ENCODE results near the gene CTH. TPM values are rescaled to one million over a fixed set of nuclear protein-coding genes. Genes with fewer than 3 reads are reported as not detected.

The CTH gene
- total and polyA plus RNA-seq, 2 of the 4 experiments (the other 2 are of a cell fraction): 2.7 to 3.0 TPM

- WGBS, 2 experiments (ENCODE audit: extremely low coverage in 2 of 2, insufficient read length in 1 of 2): 33% methylated on average over 1 of the region's 6 CpGs; no CpG with 5 or more reads in 1 of the 2 experiments
- dilution Hi-C loops (cut with HindIII; ENCODE audit: low sequenced_read_pairs, unreplicated experiment): no loop called here
- H3K4ac ChIP-seq (ENCODE audit: low read depth, low read length): no peak overlapping the region
- H2AFZ ChIP-seq (replicated peaks; ENCODE audit: low read length, poor library complexity): peak overlapping the region; percentile 21
- H4K5ac ChIP-seq (ENCODE audit: low read depth, low read length): no peak overlapping the region
- H3K27ac ChIP-seq (ENCODE audit: insufficient read depth, low read length): no peak overlapping the region
- H3K4me3 ChIP-seq (ENCODE audit: insufficient read depth, low read depth, low read length): no peak overlapping the region
- no peak overlapping the region for H3K23ac ChIP-seq (ENCODE audit: low read depth, low read length)
- no peak overlapping the region for H3K18ac ChIP-seq (ENCODE audit: low read depth, low read length)
- H3K36me3 ChIP-seq (ENCODE audit: control insufficient read depth, insufficient read depth, low read length): no peaks in the 10 kb centered on the region
- H3K56ac ChIP-seq (ENCODE audit: extremely low read depth, insufficient read depth, low read length): no peak overlapping the region
- H2AK5ac ChIP-seq (ENCODE audit: low read depth, low read length): no peak overlapping the region
- H3K9me1 ChIP-seq (ENCODE audit: insufficient read depth, low read length): no peaks in the 10 kb centered on the region
- intact Hi-C loops (cut with micrococcal nuclease): no loop called here
- ChIA-PET POLR2A (ENCODE audit: unreplicated experiment) (no interaction called here), CTCF (no interaction called here)
- H3K79me1 ChIP-seq (ENCODE audit: low read depth in 1 of 2, low read length in 2 of 2): no peaks in the 10 kb centered on the region
- no peaks in the 10 kb centered on the region for H4K20me1 ChIP-seq (ENCODE audit: insufficient read depth, low read length)
- ATAC-seq (ENCODE audit: low read depth) (no peak), DNase-seq (no peak)
- H2AK9ac ChIP-seq (replicated peaks; ENCODE audit: low read depth, low read length, poor library complexity): no peak overlapping the region
- in situ Hi-C loops (cut with MboI; ENCODE audit: low sequenced_read_pairs): no loop called here
- H3K9me3 ChIP-seq (ENCODE audit: control insufficient read depth, insufficient read depth, low read length): peaks cover 2% of the 10 kb centered on the region; the same call in 1 of the 2 replicates
- no peak overlapping the region for H4K91ac ChIP-seq (ENCODE audit: insufficient read depth, low read depth, low read length)
- peaks cover 4% of the 10 kb centered on the region; the same call in 1 of the 2 replicates for H3K27me3 ChIP-seq (ENCODE audit: control insufficient read depth, insufficient read depth, low read length)
- no TSS peak for BruUV-seq (replicated peaks)
- H2BK20ac ChIP-seq (ENCODE audit: low read depth, low read length): no peak overlapping the region
- H2BK120ac ChIP-seq (ENCODE audit: low read depth, low read length): no peak overlapping the region
- no peak overlapping the region for H3K9ac ChIP-seq (ENCODE audit: low read depth, low read length)
- TF ChIP-seq MXI1 (IDR thresholded peaks at IDR 0.05; ENCODE audit: borderline replicate concordance, low read depth, low read length) (no peak), RFX5 (IDR thresholded peaks at IDR 0.05; ENCODE audit: low read depth, low read length) (no peak), NFE2L2 (IDR thresholded peaks at IDR 0.05; ENCODE audit: low read depth, low read length) (no peak), SMC3 (IDR thresholded peaks at IDR 0.05; ENCODE audit: low read depth, low read length) (no peak), CEBPB (IDR thresholded peaks at IDR 0.05; ENCODE audit: low read depth, low read length) (no peak), POLR2A (IDR thresholded peaks at IDR 0.05; ENCODE audit: low read depth, low read length) (no peak), ELK1 (IDR thresholded peaks at IDR 0.05; ENCODE audit: borderline replicate concordance, low read depth, low read length) (no peak), CHD1 (IDR thresholded peaks at IDR 0.05; ENCODE audit: low read depth, low read length) (no peak), RAD21 (IDR thresholded peaks at IDR 0.05; ENCODE audit: low read length) (no peak), MAZ (IDR thresholded peaks at IDR 0.05; ENCODE audit: borderline replicate concordance, low read depth, low read length) (no peak), BHLHE40 (IDR thresholded peaks at IDR 0.05; ENCODE audit: low read depth, low read length) (no peak), MAFK (IDR thresholded peaks at IDR 0.05; ENCODE audit: low read depth, low read length) (no peak), FOS (IDR thresholded peaks at IDR 0.05; ENCODE audit: low read depth, low read length) (no peak), USF2 (IDR thresholded peaks at IDR 0.05; ENCODE audit: low read depth, low read length) (no peak), RCOR1 (IDR thresholded peaks at IDR 0.05; ENCODE audit: insufficient replicate concordance, low read length) (no peak)
- no peak overlapping the region for H2BK15ac ChIP-seq (ENCODE audit: low read depth, low read length)
- no peaks in the 10 kb centered on the region for H3K4me1 ChIP-seq (ENCODE audit: control insufficient read depth, insufficient read depth, low read length)
- no peak overlapping the region for H3K14ac ChIP-seq (replicated peaks; ENCODE audit: low read depth, low read length)
- no peak overlapping the region for H4K8ac ChIP-seq (ENCODE audit: low read depth in 2 of 2, low read length in 2 of 2)
- H3K4me2 ChIP-seq (ENCODE audit: low read depth, low read length): no peak overlapping the region
- H2BK5ac ChIP-seq (ENCODE audit: low read depth, low read length, poor library complexity, severe bottlenecking): no peak overlapping the region
These were observed 56.5 kb downstream of the CTH start for GRCh38 chr1:70467531-70467930.
